PFSK-1 (cell line): ENCODE measurements around the gene GALNT12.

Experiments used
- FOXP2 ChIP-seq: optimal IDR thresholded peaks from 2 replicates; pipeline ENCODE3; 2011; ENCODE audit warnings: borderline replicate concordance, control low read depth, inconsistent platforms; ENCODE audit not compliant: insufficient read depth; ENCODE audit errors: extremely low read length, extremely low read depth
- POLR2AphosphoS5 ChIP-seq: IDR thresholded peaks from 2 replicates; pipeline ENCODE4 v1.6.1; 2012; ENCODE audit warnings: low read depth, mild to moderate bottlenecking, control low read depth, low read length, moderate library complexity
- SIN3A ChIP-seq: IDR thresholded peaks from 2 replicates; pipeline ENCODE4 v1.6.1; 2012; ENCODE audit warnings: mild to moderate bottlenecking, low read length, moderate library complexity, borderline replicate concordance; ENCODE audit not compliant: insufficient read depth
- TAF1 ChIP-seq: IDR thresholded peaks from 2 replicates; pipeline ENCODE4 v1.6.1; 2012; ENCODE audit warnings: low read length, control low read depth, borderline replicate concordance; ENCODE audit not compliant: insufficient read depth
- TF ChIP-seq, protein P1 (sequence below), 2 experiments: IDR thresholded peaks; 2 replicates each; pipeline versions ENCODE4 v1.6.1 to v1.8.0; 2011 to 2012; ENCODE audit warnings: low read depth in 2 of 2, low read length in 2 of 2, control low read depth in 1 of 2, inconsistent platforms in 1 of 2, mild to moderate bottlenecking in 1 of 2, moderate library complexity in 1 of 2; ENCODE audit not compliant: insufficient read depth in 1 of 2

DNA sequence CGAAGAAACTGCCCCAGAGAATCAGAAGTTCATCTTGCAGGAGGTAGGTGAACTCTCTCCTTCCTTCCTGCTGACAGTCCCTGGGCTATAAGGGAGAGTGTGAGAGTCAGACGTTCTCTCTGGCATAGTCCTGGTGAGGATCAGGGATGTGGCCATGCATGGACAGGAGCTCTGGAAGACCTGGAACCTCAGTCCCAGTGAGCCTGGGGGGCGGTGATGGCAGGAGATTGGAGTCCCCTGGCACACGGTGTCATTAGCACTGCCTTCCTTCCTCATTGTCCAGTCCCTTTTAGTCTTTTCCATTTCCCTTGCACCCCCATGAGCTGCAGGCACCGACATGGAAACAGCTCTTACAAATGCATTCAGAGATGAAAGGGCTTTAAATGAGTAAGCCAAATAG lies 38.6 kb downstream of the GALNT12 start:
- TF ChIP-seq FOXP2 = no peak
- TF ChIP-seq SIN3A = no peak
- no peak for TF ChIP-seq POLR2AphosphoS5
- TF ChIP-seq, protein P1, sequence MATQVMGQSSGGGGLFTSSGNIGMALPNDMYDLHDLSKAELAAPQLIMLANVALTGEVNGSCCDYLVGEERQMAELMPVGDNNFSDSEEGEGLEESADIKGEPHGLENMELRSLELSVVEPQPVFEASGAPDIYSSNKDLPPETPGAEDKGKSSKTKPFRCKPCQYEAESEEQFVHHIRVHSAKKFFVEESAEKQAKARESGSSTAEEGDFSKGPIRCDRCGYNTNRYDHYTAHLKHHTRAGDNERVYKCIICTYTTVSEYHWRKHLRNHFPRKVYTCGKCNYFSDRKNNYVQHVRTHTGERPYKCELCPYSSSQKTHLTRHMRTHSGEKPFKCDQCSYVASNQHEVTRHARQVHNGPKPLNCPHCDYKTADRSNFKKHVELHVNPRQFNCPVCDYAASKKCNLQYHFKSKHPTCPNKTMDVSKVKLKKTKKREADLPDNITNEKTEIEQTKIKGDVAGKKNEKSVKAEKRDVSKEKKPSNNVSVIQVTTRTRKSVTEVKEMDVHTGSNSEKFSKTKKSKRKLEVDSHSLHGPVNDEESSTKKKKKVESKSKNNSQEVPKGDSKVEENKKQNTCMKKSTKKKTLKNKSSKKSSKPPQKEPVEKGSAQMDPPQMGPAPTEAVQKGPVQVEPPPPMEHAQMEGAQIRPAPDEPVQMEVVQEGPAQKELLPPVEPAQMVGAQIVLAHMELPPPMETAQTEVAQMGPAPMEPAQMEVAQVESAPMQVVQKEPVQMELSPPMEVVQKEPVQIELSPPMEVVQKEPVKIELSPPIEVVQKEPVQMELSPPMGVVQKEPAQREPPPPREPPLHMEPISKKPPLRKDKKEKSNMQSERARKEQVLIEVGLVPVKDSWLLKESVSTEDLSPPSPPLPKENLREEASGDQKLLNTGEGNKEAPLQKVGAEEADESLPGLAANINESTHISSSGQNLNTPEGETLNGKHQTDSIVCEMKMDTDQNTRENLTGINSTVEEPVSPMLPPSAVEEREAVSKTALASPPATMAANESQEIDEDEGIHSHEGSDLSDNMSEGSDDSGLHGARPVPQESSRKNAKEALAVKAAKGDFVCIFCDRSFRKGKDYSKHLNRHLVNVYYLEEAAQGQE (IDR thresholded peaks at IDR 0.05; ENCODE audit: insufficient read depth in 1 of 2, low read depth in 2 of 2, low read length in 2 of 2) = no peak
- TF ChIP-seq TAF1 = no peak
